Parietal lobe (tissue), 2 donors: Measurements from ENCODE around the gene GOLGA6C. TPM values are rescaled to one million over a fixed set of nuclear protein-coding genes. Genes with fewer than 3 reads are reported as not detected.

Experiments used
- small RNA-seq: library from RNA; depleted of rRNA; stranded (forward); fragments of <200 nt; gene quantifications from one replicate; pipeline ENCODE3, GENCODE V24; 2014; ENCODE audit warnings: low replicate concordance
- total RNA-seq: library from RNA; depleted of rRNA; stranded (reverse); fragments of >200 nt; gene quantifications from one replicate; pipeline ENCODE4 v1.2.3, GENCODE V29; 2014

The GOLGA6C gene, protein sequence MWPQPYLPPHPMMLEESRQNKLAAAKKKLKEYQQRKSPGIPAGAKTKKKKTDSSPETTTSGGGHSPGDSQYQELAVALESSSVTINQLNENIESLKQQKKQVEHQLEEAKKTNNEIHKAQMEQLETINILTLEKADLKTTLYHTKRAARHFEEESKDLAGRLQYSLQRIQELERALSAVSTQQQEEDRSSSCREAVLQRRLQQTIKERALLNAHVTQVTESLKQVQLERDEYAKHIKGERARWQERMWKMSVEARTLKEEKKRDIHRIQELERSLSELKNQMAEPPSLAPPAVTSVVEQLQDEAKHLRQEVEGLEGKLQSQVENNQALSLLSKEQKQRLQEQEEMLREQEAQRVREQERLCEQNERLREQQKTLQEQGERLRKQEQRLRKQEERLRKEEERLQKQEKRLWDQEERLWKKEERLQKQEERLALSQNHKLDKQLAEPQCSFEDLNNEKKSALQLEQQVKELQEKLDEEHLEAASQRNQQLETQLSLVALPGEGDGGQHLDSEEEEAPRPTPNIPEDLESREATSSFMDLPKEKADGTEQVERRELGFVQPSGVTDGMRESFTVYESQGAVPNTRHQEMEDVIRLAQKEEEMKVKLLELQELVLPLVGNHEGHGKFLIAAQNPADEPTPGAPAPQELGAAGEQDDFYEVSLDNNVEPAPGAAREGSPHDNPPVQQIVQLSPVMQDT
- total RNA-seq: not detected

GRCh38 chr15:75258034-75258433 is at the start of gene GOLGA6C:
Gene GOLGA6C, plus strand, starts transcription at chr15:75258334. Its CDS starts 265 bp downstream, at chr15:75258599.

GRCh38 chr15:75282572-75282971 is 24.4 kb downstream of the GOLGA6C start, which contains the start of gene GOLGA6D:
Gene GOLGA6D, plus strand, starts transcription at chr15:75282835. Its CDS starts 41 bp downstream, at chr15:75282876.

Small RNA genes lying within 50 kb of the gene (small RNA-seq; reads per million reads assigned to genes)
- not detected for gene AC068338.1
- not detected for gene RN7SL327P
- gene RN7SL489P: not detected

Other genes starting within 250 kb of the GOLGA6C start
- 18.2 TPM for gene PPCDC, start 234.7 kb upstream of the GOLGA6C start, total RNA-seq
- gene C15orf39, start 56.5 kb upstream of the GOLGA6C start, total RNA-seq: 1.9 TPM
- not detected for gene GOLGA6D, start 24.5 kb downstream of the GOLGA6C start, total RNA-seq
- 22.2 TPM for gene COMMD4, start 77.7 kb downstream of the GOLGA6C start, total RNA-seq
- 63.9 TPM for gene NEIL1, start 88.7 kb downstream of the GOLGA6C start, total RNA-seq
- gene MAN2C1, start 110.3 kb downstream of the GOLGA6C start, total RNA-seq: 162 TPM
- 58.5 TPM for gene SIN3A, start 193.4 kb downstream of the GOLGA6C start, total RNA-seq